ENCODE results near the gene ABCC4.
"Not testable (repeated sequence)": the region's sequence is repeated elsewhere in the genome, so short reads cannot be mapped to it uniquely, and the experiment has no call there.

The ABCC4 gene

DNA sequence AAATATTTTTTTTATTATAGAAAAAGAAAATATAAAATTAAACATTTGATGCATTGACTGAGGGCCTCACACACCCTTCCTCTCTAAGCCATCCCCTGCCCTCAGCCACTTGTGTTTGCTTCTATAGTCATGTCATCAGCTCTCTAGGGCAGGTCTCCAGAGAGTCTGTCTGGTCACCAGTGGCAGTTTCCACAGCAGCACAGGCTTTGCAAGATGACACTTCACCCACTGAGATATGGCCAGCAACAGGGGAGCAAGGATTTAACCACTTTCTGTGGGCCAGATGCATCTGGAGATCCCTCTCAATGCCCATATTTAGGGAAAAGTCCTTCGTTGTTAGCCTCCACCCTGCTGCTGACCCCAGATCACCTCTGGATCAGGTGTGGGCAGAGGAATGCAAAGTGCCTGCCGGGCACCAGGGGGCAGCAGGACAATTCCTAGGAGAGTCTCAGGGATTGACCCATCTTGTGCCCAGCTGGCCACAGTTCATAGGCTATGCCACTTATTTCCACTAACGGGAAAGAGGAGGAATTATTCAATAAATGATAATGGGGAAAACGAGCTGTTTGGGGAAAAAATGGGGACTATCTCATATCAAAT is 4.8 kb downstream of the ABCC4 start:
- DNase-seq: peak; percentile 25

GRCh38 chr13:95295026-95295425 is 6.2 kb downstream of the ABCC4 start:
- no peak for DNase-seq

- no peak for DNase-seq
Measured at GRCh38 chr13:95292622-95293021, 8.6 kb downstream of the ABCC4 start.

DNA sequence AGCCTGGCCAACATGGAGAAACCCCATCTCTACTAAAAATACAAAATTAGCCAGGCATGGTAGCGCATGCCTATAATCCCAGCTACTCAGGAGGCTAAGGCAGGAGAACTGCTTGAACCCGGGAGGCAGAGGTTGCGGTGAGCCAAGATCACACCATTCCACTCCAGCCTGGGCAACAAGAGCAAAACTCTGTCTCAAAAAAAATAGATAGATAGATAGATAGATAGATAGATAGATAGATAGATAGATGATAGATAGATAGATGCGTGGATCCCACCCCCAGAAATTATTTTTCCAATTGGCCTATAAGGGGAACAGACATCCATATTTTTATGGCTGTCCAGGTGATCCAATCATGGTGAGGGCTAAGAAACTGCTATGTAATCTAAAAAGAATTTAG is 11.3 kb downstream of the ABCC4 start:
- not testable (repeated sequence) for DNase-seq

GRCh38 chr13:95289020-95289444 is 12.2 kb downstream of the ABCC4 start:
- no peak for DNase-seq

DNA sequence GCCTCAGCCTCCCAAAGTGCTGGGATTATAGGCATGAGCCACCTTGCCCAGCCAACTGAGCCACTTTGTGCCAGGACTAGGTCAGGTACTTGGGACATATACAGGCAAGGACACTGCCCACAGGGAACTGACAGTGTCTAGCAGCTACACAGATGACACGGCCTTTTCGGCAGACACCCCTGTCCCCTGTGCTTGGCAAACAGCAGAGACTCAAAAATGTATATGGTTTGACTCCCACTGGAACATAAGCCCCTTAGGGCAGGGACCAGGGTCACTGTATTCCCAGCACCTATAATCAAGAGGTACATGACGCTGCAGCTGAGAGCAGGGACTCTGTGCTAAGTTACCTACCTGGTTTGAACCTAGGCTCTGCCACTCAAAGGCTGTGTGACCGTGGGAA is 16.8 kb downstream of the ABCC4 start:
- DNase-seq: no peak

DNA sequence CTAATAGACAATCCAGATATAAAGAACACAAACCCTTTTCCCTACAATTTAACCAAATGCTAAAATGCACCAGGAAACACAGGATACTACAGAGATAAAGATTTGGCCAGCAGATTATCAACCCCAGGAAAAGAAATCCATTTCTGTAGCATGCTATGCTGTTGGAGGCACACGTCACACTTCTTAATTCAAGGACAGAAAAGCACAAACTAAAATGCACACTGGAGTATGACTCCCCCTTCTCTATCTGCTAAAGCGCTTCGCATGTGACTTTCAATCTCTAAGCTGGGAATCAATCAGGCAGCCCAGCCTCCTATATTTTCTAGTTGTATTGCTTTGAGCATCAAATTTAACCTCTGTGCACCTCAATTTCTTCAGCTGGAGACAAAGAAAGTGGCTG is 22.2 kb downstream of the ABCC4 start:
- DNase-seq: no peak

GRCh38 chr13:95276037-95276505 is 25.2 kb downstream of the ABCC4 start:
- no peak for DNase-seq

GRCh38 chr13:95275322-95276036 is 25.8 kb downstream of the ABCC4 start:
- no peak for DNase-seq

GRCh38 chr13:95273592-95274132 is 27.6 kb downstream of the ABCC4 start:
- DNase-seq: not testable (repeated sequence)

GRCh38 chr13:95272076-95272475 is 29.2 kb downstream of the ABCC4 start:
- DNase-seq: not testable (repeated sequence)

DNA sequence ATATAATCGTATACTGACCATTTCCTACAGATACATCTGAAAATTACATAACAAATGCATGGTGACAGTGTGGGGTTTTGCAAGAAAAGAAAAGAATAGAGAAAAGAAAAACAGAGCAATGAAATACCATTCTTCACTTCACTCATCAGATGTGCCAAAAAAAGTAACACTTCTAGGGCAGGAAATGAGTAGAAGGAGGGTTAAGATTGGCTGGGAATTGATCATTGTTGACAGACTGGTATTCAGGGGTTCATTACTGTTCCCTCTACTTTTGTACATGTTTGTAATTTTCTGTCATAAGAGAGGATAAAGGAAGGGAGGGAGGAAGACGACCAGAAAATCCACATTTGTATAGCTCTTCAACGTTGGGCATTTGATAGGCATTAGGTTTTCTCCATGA is 31.5 kb downstream of the ABCC4 start:
- DNase-seq: no peak

DNA sequence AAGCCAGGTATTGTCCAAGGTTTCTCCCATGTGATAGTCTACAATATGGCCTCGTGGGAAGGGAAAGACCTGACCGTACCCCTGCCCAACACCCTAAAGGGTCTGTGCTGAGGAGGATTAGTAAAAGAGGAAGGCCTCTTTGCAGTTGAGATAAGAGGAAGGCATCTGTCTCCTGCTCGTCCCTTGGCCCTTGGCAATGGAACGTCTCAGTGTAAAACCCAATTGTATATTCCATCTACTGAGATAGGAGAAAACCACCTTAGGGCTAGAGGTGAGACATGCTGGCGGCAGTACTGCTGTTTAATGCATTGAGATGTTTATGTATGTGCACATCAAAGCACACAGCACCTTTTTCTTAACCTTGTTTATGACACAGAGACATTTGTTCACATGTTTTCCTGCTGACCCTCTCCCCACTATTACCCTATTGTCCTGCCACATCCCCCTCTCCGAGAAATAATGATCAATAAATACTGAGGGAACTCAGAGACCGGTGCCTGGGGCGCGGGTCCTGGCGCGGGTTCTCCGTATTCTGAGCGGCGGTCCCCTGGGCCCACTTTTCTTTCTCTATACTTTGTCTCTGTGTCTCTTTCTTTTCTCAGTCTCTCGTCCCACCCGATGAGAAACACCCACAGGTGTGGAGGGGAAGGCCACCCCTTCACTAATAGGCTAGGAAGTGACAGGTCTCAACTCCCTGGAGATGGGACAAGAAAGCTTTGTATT is 32.7 kb downstream of the ABCC4 start:
- DNase-seq: not testable (repeated sequence)

DNA sequence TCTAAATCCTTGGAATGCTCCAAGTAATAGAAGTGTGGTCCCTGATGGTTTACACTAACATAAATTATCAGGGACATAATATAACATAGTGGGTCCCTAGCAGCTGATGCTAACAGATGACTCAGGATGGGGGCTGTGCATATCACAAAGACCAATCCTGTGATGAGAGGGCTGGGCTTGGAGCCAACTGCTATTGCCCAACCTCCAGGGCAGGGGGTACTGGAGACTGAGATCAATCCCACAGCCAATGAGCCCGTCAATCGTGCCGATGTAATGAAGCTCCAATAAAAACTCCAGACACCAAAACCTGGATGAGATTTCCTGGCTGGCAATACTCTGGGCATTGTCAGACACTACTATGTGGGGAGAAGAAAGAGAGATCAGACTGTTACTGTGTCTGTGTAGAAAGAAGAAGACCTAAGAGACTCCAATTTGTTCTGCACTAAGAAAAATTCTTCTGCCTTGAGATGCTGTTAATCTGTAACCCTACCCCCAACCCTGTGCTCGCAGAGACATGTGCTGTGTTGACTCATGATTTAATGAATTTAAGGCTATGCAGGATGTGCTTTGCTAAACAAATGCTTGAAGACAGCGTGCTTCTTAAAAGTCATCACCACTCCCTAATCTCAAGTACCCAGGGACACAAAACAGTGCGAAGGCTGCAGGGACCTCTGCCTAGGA is 33.4 kb downstream of the ABCC4 start:
- DNase-seq: no peak

DNA sequence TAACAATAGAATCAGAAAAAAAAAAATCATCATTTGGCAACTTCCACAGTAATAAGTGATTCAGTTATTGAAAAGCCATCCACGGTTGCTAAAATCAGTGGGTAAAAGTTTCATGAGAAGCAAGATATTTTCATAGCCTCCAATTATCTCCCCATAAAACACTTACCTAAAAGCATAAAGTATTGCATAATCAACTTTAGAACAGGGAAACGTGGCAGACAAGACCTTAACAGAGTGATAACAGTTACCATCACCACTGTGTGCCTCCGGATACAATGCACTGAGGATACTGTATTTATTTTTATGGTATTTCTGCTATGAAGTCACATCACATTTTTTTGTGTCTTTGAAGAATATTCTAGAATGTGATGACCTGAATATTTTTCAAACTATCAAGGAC is 37.0 kb downstream of the ABCC4 start:
- DNase-seq: no peak

- DNase-seq: no peak
Measured at GRCh38 chr13:95262837-95263384, 38.3 kb downstream of the ABCC4 start.

GRCh38 chr13:95261956-95262355 is 39.3 kb downstream of the ABCC4 start:
- no peak for DNase-seq

- DNase-seq: no peak
Measured at GRCh38 chr13:95260031-95260525, 41.2 kb downstream of the ABCC4 start.

- DNase-seq: no peak
Measured at GRCh38 chr13:95258619-95259194, 42.5 kb downstream of the ABCC4 start.

DNA sequence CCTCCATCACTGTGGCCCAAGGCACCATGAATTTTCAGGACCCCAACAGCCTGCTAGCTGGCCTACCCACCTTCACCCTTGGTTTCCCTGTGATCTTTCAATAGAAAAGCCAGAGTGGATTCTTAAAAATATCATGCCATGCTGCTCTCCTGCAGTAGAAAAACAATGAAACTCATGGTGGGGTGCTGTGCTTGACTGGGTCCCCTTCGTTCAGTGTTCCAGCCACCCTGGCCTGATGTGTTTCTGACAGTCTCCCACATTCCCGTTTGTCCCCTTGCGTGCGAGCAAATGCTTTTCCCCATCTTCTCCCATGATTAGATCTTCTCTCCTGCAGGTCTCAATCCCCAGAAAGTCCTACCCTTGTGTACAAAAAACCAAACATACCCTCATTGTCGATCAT is 43.2 kb downstream of the ABCC4 start:
- DNase-seq: no peak

DNA sequence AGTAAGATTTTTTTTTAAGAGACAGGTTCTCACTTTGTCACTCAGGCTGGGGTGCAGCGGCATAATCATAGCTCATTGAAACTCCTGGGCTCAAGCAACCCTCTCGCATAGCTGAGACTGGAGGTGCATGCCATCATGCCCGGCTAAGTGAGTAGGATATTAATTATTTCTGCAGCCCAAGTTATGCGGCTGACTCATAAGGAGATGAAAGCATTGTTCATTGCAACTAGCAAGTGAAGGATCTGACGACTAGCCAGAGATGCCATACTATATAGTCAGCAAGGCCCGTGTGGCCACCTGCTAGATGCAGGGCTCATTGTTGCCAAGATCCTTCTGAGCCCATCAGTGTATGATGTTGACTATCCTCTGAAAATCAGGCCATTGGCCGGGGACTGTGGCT is 45.2 kb downstream of the ABCC4 start:
- DNase-seq: no peak

GRCh38 chr13:95255072-95255732 is 46.0 kb downstream of the ABCC4 start:
- DNase-seq: no peak

Data from activated CD8-positive, alpha-beta memory T cell treated with anti-CD3 and anti-CD28 coated beads, Interleukin-2, amount 50 U/mL, for 4 hours (primary cell).